RCC 7860 (cell line): ENCODE measurements around the gene TIMMDC1.
A peak's percentile ranks its signal among the peaks of the same experiment; 100 is the strongest.

Source experiments
- DNase-seq: peaks from one replicate; pipeline ENCODE4 v3.0.0-alpha.2; 2015; ENCODE audit warnings: low spot score
- FAIRE-seq: peaks from 2 replicates; lab custom pipeline; 2012; peaks lifted over from hg19 to GRCh38; lab: Jason Lieb, UNC

The TIMMDC1 gene

GRCh38 chr3:119498186-119499011 lies at the start of gene TIMMDC1:
Gene TIMMDC1, plus strand, starts transcription at chr3:119498547. Its CDS starts 187 bp downstream, at chr3:119498734.
- DNase-seq (peak; percentile 92), FAIRE-seq (peak; percentile 85)

- no peak for FAIRE-seq
- no peak for DNase-seq
Measured at GRCh38 chr3:119453822-119454221, 44.5 kb upstream of the TIMMDC1 start.

- no peak for DNase-seq
- FAIRE-seq: no peak
Measured at GRCh38 chr3:119456469-119456868, 41.9 kb upstream of the TIMMDC1 start.

GRCh38 chr3:119457246-119457645 lies 41.1 kb upstream of the TIMMDC1 start:
- DNase-seq: no peak
- FAIRE-seq: no peak

- peak; percentile 83 for FAIRE-seq
- peak; percentile 95 for DNase-seq
Measured at GRCh38 chr3:119463171-119464169, 34.9 kb upstream of the TIMMDC1 start, which contains the start of gene TMEM39A. Gene TMEM39A, minus strand, starts transcription at chr3:119463615. Its CDS starts 1,541 bp downstream, at chr3:119462074.

- DNase-seq (no peak), FAIRE-seq (no peak)
Measured at GRCh38 chr3:119468041-119468440, 30.3 kb upstream of the TIMMDC1 start.

- FAIRE-seq (no peak), DNase-seq (peak; percentile 11)
Measured at GRCh38 chr3:119469418-119470189, 28.7 kb upstream of the TIMMDC1 start.

- FAIRE-seq: no peak
- no peak for DNase-seq
Measured at GRCh38 chr3:119470866-119471265, 27.5 kb upstream of the TIMMDC1 start.

- DNase-seq: no peak
- no peak for FAIRE-seq
Measured at GRCh38 chr3:119481079-119481478, 17.3 kb upstream of the TIMMDC1 start.

- no peak for FAIRE-seq
- DNase-seq: no peak
Measured at GRCh38 chr3:119483101-119483500, 15.2 kb upstream of the TIMMDC1 start.

- FAIRE-seq (no peak), DNase-seq (no peak)
Measured at GRCh38 chr3:119485563-119485962, 12.8 kb upstream of the TIMMDC1 start.

GRCh38 chr3:119490153-119490552 lies 8.2 kb upstream of the TIMMDC1 start:
- DNase-seq: no peak
- no peak for FAIRE-seq

- DNase-seq (no peak), FAIRE-seq (no peak)
Measured at GRCh38 chr3:119492128-119492527, 6.2 kb upstream of the TIMMDC1 start.

GRCh38 chr3:119492810-119493209 lies 5.5 kb upstream of the TIMMDC1 start:
- DNase-seq (no peak), FAIRE-seq (no peak)

- DNase-seq (no peak), FAIRE-seq (no peak)
Measured at GRCh38 chr3:119494597-119494996, 3.8 kb upstream of the TIMMDC1 start.

- DNase-seq: no peak
- FAIRE-seq: no peak
Measured at GRCh38 chr3:119497820-119498185, 544 bp upstream of the TIMMDC1 start.

GRCh38 chr3:119500265-119500664 lies 1.9 kb downstream of the TIMMDC1 start:
- FAIRE-seq (no peak), DNase-seq (no peak)

- FAIRE-seq: no peak
- no peak for DNase-seq
Measured at GRCh38 chr3:119500901-119501300, 2.6 kb downstream of the TIMMDC1 start.

GRCh38 chr3:119506631-119507030 lies 8.3 kb downstream of the TIMMDC1 start:
- FAIRE-seq (no peak), DNase-seq (no peak)

- no peak for FAIRE-seq
- DNase-seq: no peak
Measured at GRCh38 chr3:119507404-119507803, 9.1 kb downstream of the TIMMDC1 start.
